ENCODE data around the gene MXI1. TPM values are rescaled to one million over a fixed set of nuclear protein-coding genes. Genes with fewer than 3 reads are reported as not detected.

MXI1 gene
- total RNA-seq, 1 experiment from 2014 or later = 19.5 TPM

GRCh38 chr10:110252151-110252550, 44.7 kb downstream of the MXI1 start:
- H3K36me3 Mint-ChIP-seq (ENCODE audit: insufficient read depth, unreplicated experiment) = peaks cover 21% of the 10 kb centered on the region
- H3K27me3 Mint-ChIP-seq (ENCODE audit: insufficient read depth, unreplicated experiment) = no peaks in the 10 kb centered on the region
- no peaks in the 10 kb centered on the region for H3K4me1 Mint-ChIP-seq (ENCODE audit: insufficient read depth, unreplicated experiment)
- H3K9me3 Mint-ChIP-seq (ENCODE audit: unreplicated experiment) = no peaks in the 10 kb centered on the region
- no peak overlapping the region for H3K27ac Mint-ChIP-seq (ENCODE audit: low read depth, unreplicated experiment)
- POLR2A ChIA-PET = no interaction called here
- intact Hi-C loops (cut with micrococcal nuclease) = no loop called here
- DNase-seq (ENCODE audit: unreplicated experiment) = no peak
- TF ChIP-seq CTCF (IDR thresholded peaks at IDR 0.05; ENCODE audit: unreplicated experiment) = no peak
- no peak overlapping the region for H3K4me3 Mint-ChIP-seq (ENCODE audit: unreplicated experiment)
- CTCF ChIA-PET = no interaction called here
- BruUV-seq (replicated peaks) = no TSS peak

GRCh38 chr10:110254467-110254866, 47.1 kb downstream of the MXI1 start:
- ChIA-PET POLR2A (interaction anchor here (0.6 to 1.5 kb wide), 5 partner anchors 9 to 47 kb away, joined by 3 to 5 read pairs (median 3); partner anchors contain the start of gene MXI1), CTCF (interaction anchor here (0.6 to 1.7 kb wide), 5 partner anchors 17 to 117 kb away, joined by 3 to 4 read pairs (median 4); no protein-coding TSS in a partner anchor)
- BruUV-seq (replicated peaks) = no TSS peak
- intact Hi-C loops (cut with micrococcal nuclease) = no loop called here
- TF ChIP-seq CTCF (IDR thresholded peaks at IDR 0.05; ENCODE audit: unreplicated experiment) = no peak
- no peaks in the 10 kb centered on the region for H3K27me3 Mint-ChIP-seq (ENCODE audit: insufficient read depth, unreplicated experiment)
- no peak overlapping the region for H3K4me3 Mint-ChIP-seq (ENCODE audit: unreplicated experiment)
- peaks cover 11% of the 10 kb centered on the region for H3K36me3 Mint-ChIP-seq (ENCODE audit: insufficient read depth, unreplicated experiment)
- H3K9me3 Mint-ChIP-seq (ENCODE audit: unreplicated experiment) = no peaks in the 10 kb centered on the region
- no peak overlapping the region for H3K27ac Mint-ChIP-seq (ENCODE audit: low read depth, unreplicated experiment)
- DNase-seq (ENCODE audit: unreplicated experiment) = no peak
- no peaks in the 10 kb centered on the region for H3K4me1 Mint-ChIP-seq (ENCODE audit: insufficient read depth, unreplicated experiment)

GRCh38 chr10:110258542-110258941, 51.1 kb downstream of the MXI1 start:
- no TSS peak for BruUV-seq (replicated peaks)
- POLR2A ChIA-PET = interaction anchor here (0.9 to 1.0 kb wide), 2 partner anchors 16 to 19 kb away, joined by 3 to 4 read pairs; no protein-coding TSS in a partner anchor
- no peak for TF ChIP-seq CTCF (IDR thresholded peaks at IDR 0.05; ENCODE audit: unreplicated experiment)

GRCh38 chr10:110259317-110259716, 51.9 kb downstream of the MXI1 start:
- POLR2A ChIA-PET = interaction anchor here (0.9 kb wide), 1 partner anchor 20 kb away, joined by 3 read pairs; no protein-coding TSS in a partner anchor
- no peaks in the 10 kb centered on the region for H3K27me3 Mint-ChIP-seq (ENCODE audit: insufficient read depth, unreplicated experiment)
- BruUV-seq (replicated peaks) = no TSS peak
- no peak for TF ChIP-seq CTCF (IDR thresholded peaks at IDR 0.05; ENCODE audit: unreplicated experiment)
- H3K4me3 Mint-ChIP-seq (ENCODE audit: unreplicated experiment) = no peak overlapping the region
- intact Hi-C loops (cut with micrococcal nuclease) = no loop called here
- H3K27ac Mint-ChIP-seq (ENCODE audit: low read depth, unreplicated experiment) = no peak overlapping the region
- peaks cover 11% of the 10 kb centered on the region for H3K36me3 Mint-ChIP-seq (ENCODE audit: insufficient read depth, unreplicated experiment)
- no peak for DNase-seq (ENCODE audit: unreplicated experiment)
- CTCF ChIA-PET = interaction anchor here (1.9 kb wide), 1 partner anchor 19 kb away, joined by 5 read pairs; no protein-coding TSS in a partner anchor
- H3K4me1 Mint-ChIP-seq (ENCODE audit: insufficient read depth, unreplicated experiment) = peaks cover 15% of the 10 kb centered on the region
- no peaks in the 10 kb centered on the region for H3K9me3 Mint-ChIP-seq (ENCODE audit: unreplicated experiment)

More at GRCh38 chr10:110258542-110258941, 51.1 kb downstream of the MXI1 start:
- intact Hi-C loops (cut with micrococcal nuclease) = no loop called here
- H3K36me3 Mint-ChIP-seq (ENCODE audit: insufficient read depth, unreplicated experiment) = peaks cover 11% of the 10 kb centered on the region
- CTCF ChIA-PET = interaction anchor here (0.5 to 1.9 kb wide), 3 partner anchors 20 to 1589 kb away, joined by 3 to 5 read pairs (median 4); no protein-coding TSS in a partner anchor
- H3K27me3 Mint-ChIP-seq (ENCODE audit: insufficient read depth, unreplicated experiment) = no peaks in the 10 kb centered on the region
- H3K27ac Mint-ChIP-seq (ENCODE audit: low read depth, unreplicated experiment) = no peak overlapping the region
- DNase-seq (ENCODE audit: unreplicated experiment) = no peak
- H3K9me3 Mint-ChIP-seq (ENCODE audit: unreplicated experiment) = no peaks in the 10 kb centered on the region
- H3K4me1 Mint-ChIP-seq (ENCODE audit: insufficient read depth, unreplicated experiment) = peaks cover 11% of the 10 kb centered on the region
- H3K4me3 Mint-ChIP-seq (ENCODE audit: unreplicated experiment) = no peak overlapping the region

Data from MCF 10A (cell line).